Skeletal muscle cell (primary cell): Measurements from ENCODE around the gene AP1G1.
"Not testable (repeated sequence)": the region's sequence is repeated elsewhere in the genome, so short reads cannot be mapped to it uniquely, and the experiment has no call there.

Experiments
- DNase-seq: peaks from one replicate; pipeline ENCODE4 v3.0.0-alpha.2; 2010; ENCODE audit warnings: low read depth
- H3K4me3 ChIP-seq: 2 replicates; pipeline ENCODE4 v1.5.1; 2011; ENCODE audit warnings: low read depth, mild to moderate bottlenecking, control low read depth, low read length, moderate library complexity

The AP1G1 gene

DNA sequence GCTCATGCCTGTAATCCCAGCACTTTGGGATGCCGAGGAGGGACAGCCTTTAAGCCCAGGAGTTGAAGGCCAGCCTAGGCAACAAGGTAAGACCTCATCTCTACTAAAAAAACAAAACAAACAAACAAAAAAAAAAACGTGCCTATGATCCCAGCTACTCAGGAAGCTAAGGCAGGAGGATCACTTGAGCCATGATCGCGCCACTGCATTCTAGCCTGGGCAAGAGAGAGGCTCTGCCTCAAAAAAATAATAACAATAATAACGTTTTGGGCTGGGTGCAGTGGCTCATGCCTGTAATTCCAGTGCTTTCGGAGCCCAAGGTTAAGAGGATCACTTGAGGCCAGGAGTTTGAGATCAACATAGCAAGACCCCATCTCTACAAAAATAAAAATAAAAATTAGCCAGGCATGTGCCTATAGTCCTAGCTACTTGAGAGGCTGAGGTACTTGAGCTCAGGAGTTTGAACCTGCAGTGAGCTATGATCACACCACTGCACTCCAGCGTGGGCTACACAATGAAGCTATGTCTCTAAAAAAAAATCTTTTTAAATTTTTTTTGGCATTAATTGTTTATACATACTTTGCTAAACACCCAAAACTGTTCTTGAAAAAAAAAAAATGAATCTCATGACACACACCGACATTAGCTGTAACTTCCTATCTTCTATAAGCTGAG lies 87.4 kb downstream of the AP1G1 start:
- DNase-seq = no peak
- H3K4me3 ChIP-seq = no peak overlapping the region

DNA sequence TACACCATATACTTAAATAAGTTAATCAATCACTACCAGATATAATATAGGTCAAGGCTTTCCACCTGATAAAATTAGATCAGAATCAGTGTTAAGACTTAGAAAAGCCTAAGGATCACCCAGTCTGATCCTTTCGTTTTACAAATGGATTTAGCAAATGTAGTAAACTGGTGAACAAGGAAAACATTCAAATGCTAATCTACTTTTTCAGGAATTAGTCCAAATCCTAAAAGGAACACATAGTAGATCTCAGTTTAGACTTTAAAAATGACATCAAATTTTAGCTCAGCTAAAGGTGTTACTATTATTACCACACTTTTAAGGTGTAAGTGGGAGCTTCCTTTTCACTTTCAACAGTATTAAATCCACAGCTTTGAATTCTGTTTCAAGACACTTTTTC lies 96.1 kb downstream of the AP1G1 start:
- no peak overlapping the region for H3K4me3 ChIP-seq
- DNase-seq = no peak

DNA sequence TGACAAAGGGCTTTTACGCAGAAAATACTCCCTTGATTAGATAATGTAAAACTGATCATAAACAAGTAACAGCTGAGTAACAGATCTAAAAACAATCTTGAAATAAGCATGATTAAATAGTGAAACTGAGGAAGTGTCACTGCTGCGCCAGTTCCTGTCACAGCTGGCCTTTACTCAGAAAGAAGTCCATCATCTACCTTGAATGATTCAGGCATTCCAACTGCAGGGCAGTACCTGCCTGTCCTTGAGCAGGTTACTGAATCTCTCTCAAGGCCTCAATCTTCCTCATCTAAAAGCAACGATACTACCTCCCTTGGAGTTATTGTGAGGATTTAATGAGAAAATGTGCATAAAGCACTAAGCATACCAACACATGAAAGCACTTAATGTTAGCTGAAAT lies 96.8 kb downstream of the AP1G1 start:
- no peak overlapping the region for H3K4me3 ChIP-seq
- no peak for DNase-seq

DNA sequence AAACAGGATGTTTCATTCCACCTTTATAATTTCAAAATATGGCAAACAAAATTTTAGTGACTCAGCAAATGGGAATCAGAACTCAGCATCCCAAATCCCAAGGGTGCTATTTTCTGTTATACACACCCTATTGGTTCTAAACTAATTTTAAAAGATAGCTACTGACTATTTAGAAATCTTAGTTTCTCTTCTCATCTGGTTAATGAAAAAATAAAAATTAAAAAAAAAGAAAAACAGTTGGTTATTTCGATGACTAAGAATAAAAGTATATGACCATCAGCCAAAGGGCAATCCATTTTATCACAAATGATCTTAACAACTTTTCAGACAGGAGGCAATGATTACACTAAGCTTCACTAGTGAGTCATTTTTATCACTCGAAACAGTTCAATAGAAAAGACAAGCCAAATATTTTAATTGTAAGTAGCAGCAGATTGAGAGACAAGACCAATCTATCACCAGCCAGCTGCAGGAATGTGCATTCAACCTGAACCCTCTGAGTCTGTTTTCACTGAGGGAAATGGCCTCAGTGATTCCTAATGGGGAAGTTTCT lies 99.3 kb downstream of the AP1G1 start:
- DNase-seq = peak; percentile 48
- no peak overlapping the region for H3K4me3 ChIP-seq

DNA sequence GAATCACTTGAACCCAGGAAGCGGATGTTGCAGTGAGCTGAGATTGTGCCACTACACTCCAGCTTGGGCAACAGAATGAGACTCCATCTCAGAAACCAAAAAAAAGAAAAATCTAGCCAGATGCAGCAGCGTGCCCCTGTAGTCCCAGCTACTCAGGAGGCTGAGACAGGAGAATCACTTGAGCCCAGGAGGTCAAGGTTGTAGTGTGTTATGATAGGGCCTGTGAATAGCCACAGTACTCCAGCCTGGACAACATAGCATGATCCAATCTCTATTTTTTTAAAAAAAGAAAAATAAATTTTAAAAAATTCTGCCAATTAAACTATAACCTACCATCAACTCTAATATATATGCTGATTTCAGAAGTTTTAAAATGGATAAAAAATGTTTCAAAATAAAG lies 99.9 kb downstream of the AP1G1 start:
- H3K4me3 ChIP-seq = no peak overlapping the region
- no peak for DNase-seq

DNA sequence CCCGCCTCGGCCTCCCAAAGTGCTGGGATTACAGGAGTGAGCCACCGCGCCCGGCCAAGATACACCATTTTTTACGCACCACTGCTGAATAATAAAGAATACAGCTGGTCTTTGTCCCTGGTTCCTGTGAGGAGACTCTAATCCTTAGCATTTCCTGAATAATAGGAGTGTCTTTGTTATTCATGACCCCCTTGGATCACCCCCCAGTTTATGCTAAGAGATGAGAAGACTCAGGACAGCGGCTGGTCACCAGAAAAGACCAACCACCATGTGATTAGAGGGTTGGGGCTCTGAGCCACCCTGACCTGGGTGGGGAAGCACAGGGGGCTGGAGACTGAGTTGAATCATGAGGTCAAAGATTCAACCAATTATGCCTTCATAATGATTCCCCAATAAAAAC lies 101.4 kb downstream of the AP1G1 start:
- no peak for DNase-seq
- H3K4me3 ChIP-seq = no peak overlapping the region

DNA sequence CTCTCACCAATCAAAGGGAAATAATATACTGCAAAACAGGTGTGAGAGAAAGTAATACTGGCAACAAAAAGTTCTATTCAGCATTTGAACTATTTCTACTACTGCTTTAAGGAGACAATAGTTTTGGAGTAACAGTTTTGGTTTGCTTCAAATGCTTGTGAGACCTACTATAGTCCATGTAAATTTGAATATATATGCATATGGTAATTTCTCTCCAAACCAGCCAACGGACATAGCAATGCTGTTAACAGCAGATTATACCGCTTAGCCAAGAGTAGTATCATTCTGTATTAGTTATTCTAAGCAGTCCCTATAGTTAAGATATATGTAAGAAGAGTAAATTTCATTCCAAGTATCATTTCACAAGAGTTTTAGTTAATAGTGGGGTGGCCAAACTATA lies 102.6 kb downstream of the AP1G1 start:
- no peak overlapping the region for H3K4me3 ChIP-seq
- no peak for DNase-seq

DNA sequence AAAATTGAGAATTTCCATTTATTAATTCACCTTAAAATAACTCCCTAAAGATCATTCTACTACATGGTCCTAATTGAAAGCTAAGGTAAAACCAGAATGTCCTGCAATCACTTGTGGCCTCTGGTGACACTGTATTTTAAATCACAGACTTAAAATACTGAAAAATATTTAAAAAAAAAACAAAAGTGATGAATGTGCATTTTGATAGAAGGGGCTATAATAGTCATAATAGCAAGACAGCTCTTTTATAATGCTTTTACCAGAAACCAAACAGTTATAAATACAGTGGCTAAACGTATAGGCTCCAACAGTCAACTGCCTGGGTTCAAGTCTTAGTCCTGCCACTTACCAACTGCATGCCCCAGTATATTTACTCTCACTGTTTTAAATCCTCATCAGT lies 105.3 kb downstream of the AP1G1 start:
- no peak overlapping the region for H3K4me3 ChIP-seq
- no peak for DNase-seq

DNA sequence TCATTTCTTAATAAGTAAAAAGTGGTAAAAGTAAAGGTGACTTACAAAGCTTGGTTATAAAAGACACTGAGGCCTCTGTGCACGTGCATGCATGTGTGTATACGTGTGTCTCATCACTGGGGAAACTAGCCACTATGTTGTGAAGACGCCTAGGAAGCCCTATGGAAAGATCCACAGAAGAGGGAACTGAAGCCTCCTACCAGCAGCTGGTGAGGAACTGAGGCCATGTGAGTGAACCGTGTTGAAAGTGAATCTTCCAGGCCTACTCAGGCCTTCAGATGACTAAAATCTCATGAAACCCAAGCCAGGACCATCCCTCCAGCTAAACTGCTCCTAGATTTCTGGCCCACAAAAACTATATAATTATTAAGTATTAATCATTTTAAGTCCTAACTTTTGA lies 107.8 kb downstream of the AP1G1 start:
- no peak for DNase-seq
- no peak overlapping the region for H3K4me3 ChIP-seq

DNA sequence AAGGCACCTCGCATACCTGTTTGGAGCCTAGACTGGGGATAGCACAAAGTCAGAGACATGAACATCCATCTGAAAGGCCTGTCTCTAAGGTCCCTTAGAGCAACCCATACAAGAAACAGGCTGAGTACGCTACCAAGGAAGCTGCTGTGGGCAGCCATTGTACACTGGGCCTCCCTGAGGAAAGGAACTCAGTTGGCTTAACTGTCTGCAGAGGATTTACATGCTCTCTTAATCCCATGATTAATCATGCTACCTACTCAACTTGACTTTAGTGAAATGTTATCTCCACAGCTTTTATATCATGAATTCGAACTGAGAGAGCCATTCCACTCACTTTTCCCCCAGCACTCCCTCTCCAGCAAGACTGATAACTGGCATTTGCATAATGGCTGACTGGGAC lies 110.1 kb downstream of the AP1G1 start:
- H3K4me3 ChIP-seq = no peak overlapping the region
- DNase-seq = no peak

DNA sequence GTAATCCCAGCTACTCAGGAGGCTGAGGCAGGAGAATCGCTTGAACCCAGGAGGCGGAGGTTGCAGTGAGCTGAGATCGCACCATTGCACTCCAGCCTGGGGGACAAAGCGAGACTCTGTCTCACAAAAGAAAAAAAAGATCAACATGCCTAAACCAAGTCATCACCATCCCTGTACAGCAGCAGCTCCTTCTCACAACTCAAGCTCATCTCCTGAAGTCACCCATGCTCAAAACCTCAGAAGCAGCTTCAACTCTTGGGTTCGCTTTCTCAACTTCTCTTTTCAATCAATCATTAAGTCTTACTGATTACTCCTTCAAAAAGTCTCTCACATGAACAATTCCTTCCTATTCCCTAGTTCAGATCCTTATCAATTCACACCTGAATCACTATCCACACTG lies 115.5 kb downstream of the AP1G1 start:
- DNase-seq = no peak
- no peak overlapping the region for H3K4me3 ChIP-seq

DNA sequence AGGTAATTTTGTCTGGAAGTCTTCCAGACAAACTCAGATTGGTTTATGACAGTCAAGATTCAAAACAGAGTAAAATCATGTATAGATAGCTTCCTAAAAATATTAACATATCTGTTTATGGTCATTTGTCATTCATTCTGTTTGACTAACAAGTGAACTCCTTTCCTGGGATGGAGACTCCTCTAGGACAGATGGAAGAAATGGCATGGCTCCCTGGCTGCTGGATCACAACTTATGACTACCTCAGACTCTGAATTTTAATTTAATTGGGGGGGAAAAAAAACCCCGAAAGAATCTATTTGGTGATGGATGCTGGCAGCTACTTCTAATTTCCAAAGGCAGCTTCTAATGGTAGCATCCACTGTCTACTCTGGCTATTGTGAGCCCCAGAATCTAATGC lies 118.7 kb downstream of the AP1G1 start:
- H3K4me3 ChIP-seq = no peak overlapping the region
- no peak for DNase-seq

DNA sequence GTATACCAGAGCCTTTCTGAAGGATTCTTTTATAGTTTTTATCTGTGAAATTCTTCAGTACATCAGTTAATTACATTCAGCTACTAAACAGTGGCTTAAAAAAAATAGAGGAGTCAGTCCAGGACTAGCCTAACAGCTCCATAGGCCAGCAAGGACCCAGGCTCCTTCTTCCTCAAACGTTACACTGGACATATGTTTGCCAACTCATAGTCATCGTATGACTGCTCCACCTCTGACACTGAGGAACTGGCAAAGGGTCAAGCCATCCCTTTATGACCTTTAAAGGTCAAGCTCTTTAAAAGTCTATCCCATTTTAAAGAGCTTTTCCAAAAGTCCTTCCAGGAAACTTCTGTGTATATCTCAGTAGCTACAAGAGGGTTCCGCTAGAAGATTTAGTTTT lies 120.8 kb downstream of the AP1G1 start:
- H3K4me3 ChIP-seq = no peak overlapping the region
- no peak for DNase-seq

DNA sequence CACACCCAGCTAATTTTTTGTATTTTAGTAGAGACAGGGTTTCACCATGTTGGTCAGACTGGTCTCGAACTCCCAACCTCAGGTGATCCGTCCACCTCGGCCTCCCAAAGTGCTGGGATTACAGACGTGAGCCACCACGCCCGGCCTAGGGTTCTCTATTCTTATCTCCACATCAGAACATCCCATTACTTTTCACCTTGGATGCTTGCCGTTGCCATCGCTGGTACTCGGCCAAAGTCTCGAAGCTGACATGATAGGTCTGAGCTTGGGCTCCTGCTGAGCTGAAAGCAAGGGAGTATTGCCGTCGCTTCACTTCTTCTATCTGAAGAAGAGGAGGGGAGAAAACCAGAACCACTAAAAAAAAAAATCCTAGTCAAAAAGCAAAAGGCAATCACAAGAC lies 124.4 kb downstream of the AP1G1 start:
- not testable (repeated sequence) for DNase-seq, H3K4me3 ChIP-seq

DNA sequence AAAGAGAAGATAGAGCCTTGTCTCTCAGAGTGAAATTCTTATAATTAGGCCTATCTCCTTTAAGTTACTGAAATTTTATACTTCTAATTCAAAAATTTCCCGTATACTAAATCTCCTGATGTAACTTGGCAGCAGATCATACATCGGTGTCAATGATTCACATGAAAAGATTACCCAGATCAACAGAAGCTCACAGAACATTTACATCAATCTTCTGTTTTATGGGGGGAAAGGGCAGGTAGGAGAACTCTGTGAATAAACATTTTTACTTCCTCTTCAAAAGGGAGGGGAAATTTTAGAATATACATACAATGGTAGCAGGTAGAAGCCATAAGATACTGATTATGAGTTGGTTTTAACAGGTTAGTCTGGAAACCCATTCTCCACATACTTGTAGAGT lies 127.3 kb downstream of the AP1G1 start:
- no peak overlapping the region for H3K4me3 ChIP-seq

More for the DNA sequence above, 127.3 kb downstream of the AP1G1 start:
- no peak for DNase-seq
